HL-60/S4 (cell line): ENCODE data around the gene PTPN6.

ENCODE experiments used
- in situ Hi-C: fragments of 300-500 bp; cut with MboI; formaldehyde crosslinking; loops from 2 replicates; pipeline ENCODE4 v1.14.3; 2022; ENCODE audit warnings: low sequenced_read_pairs

PTPN6 gene

GRCh38 chr12:6921996-6922946, 28.9 kb upstream of the PTPN6 start:
- in situ Hi-C loops, result no loop called here

- in situ Hi-C loops, result no loop called here
Observed at GRCh38 chr12:6923003-6923732, 28.0 kb upstream of the PTPN6 start.

- in situ Hi-C loops, result no loop called here
Observed at GRCh38 chr12:6923851-6924250, 27.3 kb upstream of the PTPN6 start.

- in situ Hi-C loops, result loop anchor here (25.0 kb wide), 1 partner anchor 187 kb away; the partner anchor contains the start of gene C1RL
Observed at GRCh38 chr12:6925239-6925539, 26.0 kb upstream of the PTPN6 start.

GRCh38 chr12:6925540-6926279, 25.4 kb upstream of the PTPN6 start:
- in situ Hi-C loops, result loop anchor here (25.0 kb wide), 1 partner anchor 187 kb away; the partner anchor contains the start of gene C1RL

- in situ Hi-C loops, result loop anchor here (25.0 kb wide), 1 partner anchor 185 kb away; the partner anchor contains the start of gene C1RL
Observed at GRCh38 chr12:6927379-6928021, 23.7 kb upstream of the PTPN6 start, which contains the start of gene ATN1. Gene ATN1 (plus strand): TSS chr12:6927959. CDS start chr12:6934002, 6,043 bp downstream.

GRCh38 chr12:6928022-6928702, 23.0 kb upstream of the PTPN6 start:
- in situ Hi-C loops, result loop anchor here (25.0 kb wide), 1 partner anchor 184 kb away; the partner anchor contains the start of gene C1RL

GRCh38 chr12:6928703-6929407, 22.3 kb upstream of the PTPN6 start:
- in situ Hi-C loops, result loop anchor here (25.0 kb wide), 1 partner anchor 183 kb away; the partner anchor contains the start of gene C1RL

- in situ Hi-C loops, result loop anchor here (25.0 kb wide), 1 partner anchor 183 kb away; the partner anchor contains the start of gene C1RL
Observed at GRCh38 chr12:6929466-6930452, 21.4 kb upstream of the PTPN6 start.

GRCh38 chr12:6932766-6933165, 18.4 kb upstream of the PTPN6 start:
- in situ Hi-C loops, result loop anchor here (25.0 kb wide), 1 partner anchor 180 kb away; the partner anchor contains the start of gene C1RL

- in situ Hi-C loops, result loop anchor here (25.0 kb wide), 1 partner anchor 178 kb away; the partner anchor contains the start of gene C1RL
Observed at GRCh38 chr12:6934110-6934509, 17.0 kb upstream of the PTPN6 start.

GRCh38 chr12:6935371-6936193, 15.6 kb upstream of the PTPN6 start:
- in situ Hi-C loops, result loop anchor here (25.0 kb wide), 1 partner anchor 177 kb away; the partner anchor contains the start of gene C1RL

GRCh38 chr12:6936194-6936635, 14.9 kb upstream of the PTPN6 start:
- in situ Hi-C loops, result loop anchor here (25.0 kb wide), 1 partner anchor 176 kb away; the partner anchor contains the start of gene C1RL

- in situ Hi-C loops, result loop anchor here (25.0 kb wide), 1 partner anchor 175 kb away; the partner anchor contains the start of gene C1RL
Observed at GRCh38 chr12:6936636-6937480, 14.3 kb upstream of the PTPN6 start.
